ENCODE results near the gene ENTPD2. TPM values are rescaled to one million over a fixed set of nuclear protein-coding genes. Genes with fewer than 3 reads are reported as not detected.

Gene ENTPD2
- total RNA-seq, 1 donor from 2014 or later, result 0.19 TPM

DNA sequence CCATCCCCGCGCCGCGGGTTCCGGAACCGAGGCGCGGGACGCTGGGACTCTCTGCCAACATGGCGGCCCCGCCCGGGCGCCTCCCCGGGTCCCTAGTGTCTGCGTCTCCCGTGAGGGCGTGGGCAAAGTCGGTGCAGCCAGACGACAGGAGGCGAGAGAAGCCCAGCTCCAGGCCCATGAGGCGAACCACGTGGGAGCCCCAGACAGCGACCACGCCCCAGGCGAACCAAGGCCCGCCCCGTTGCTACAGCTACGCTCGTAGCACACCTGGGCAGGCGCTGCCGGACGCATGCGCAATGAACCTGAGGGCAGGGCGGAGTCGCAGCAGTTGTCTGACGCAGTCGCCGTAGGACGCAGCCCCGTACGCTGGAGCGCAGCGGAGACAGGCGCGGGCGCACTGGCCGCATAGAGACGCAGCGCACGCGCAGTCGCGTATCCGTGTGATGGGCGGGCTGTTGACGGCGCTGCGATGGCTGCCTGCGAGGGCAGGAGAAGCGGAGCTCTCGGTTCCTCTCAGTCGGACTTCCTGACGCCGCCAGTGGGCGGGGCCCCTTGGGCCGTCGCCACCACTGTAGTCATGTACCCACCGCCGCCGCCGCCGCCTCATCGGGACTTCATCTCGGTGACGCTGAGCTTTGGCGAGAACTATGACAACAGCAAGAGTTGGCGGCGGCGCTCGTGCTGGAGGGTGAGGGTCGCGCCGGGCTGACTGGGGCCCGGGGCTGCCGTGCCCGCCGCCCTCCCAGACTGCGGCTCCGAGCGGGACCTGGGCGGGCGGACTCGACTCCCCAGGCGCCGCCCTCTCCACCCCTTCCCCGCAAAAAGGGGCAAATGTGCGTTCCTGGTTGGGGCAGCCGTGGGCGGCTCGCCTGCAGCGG, 32.9 kb upstream of the ENTPD2 start, which contains the start of gene MAN1B1:
MAN1B1 (plus strand) TSS at position 455 of the 878 bp plus-strand sequence; CDS start at position 470, 15 bp downstream.
- Mint-ChIP-seq H3K4me1 (ENCODE audit: low read depth) (peaks cover 11% of the 10 kb centered on the region), H3K4me3 (ENCODE audit: low read depth) (peak within 1 kb of the TSS; percentile 81), H3K27me3 (peaks cover 18% of the 10 kb centered on the region), H3K27ac (peak within 1 kb of the TSS; percentile 88), H3K36me3 (ENCODE audit: insufficient read depth) (no peaks in the 10 kb centered on the region), H3K9me3 (ENCODE audit: low read depth) (no peaks in the 10 kb centered on the region)
- TF ChIP-seq, protein P1, sequence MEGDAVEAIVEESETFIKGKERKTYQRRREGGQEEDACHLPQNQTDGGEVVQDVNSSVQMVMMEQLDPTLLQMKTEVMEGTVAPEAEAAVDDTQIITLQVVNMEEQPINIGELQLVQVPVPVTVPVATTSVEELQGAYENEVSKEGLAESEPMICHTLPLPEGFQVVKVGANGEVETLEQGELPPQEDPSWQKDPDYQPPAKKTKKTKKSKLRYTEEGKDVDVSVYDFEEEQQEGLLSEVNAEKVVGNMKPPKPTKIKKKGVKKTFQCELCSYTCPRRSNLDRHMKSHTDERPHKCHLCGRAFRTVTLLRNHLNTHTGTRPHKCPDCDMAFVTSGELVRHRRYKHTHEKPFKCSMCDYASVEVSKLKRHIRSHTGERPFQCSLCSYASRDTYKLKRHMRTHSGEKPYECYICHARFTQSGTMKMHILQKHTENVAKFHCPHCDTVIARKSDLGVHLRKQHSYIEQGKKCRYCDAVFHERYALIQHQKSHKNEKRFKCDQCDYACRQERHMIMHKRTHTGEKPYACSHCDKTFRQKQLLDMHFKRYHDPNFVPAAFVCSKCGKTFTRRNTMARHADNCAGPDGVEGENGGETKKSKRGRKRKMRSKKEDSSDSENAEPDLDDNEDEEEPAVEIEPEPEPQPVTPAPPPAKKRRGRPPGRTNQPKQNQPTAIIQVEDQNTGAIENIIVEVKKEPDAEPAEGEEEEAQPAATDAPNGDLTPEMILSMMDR (IDR thresholded peaks at IDR 0.05; ENCODE audit: unreplicated experiment), result no peak
- peak; percentile 98 for DNase-seq (ENCODE audit: low spot score, unreplicated experiment)

DNA sequence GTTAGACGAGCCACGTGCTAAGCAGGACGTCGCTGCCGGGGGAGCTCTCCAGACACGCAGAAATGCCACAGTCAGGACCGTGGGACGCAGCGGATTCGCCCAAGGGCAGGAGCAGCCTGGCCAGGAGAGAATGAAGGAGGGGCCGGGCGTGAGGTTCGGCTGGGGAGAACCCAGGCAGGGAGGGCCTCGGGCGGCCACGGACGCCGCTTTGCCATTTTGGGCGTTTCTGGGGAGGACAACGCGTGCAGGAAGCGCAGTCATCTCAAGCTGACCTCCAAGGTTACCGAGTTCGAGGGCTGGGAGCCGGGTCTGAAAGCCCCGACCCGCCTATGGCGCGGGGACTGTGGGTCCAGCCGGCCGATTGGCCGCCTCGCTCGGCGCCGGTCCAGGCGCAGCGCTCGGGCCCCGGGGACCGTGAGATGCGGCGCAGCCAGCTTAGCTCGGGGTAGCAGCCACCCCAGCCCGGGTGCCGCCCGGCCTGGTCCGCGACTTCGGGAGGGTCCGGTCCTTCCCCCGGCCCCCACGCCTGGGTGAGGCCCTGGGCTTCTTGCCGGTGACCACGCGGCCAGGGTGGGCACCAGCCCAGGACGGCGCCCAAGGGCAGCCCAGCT, 32.2 kb upstream of the ENTPD2 start:
- Mint-ChIP-seq H3K4me1 (ENCODE audit: low read depth) (peaks cover 11% of the 10 kb centered on the region), H3K27ac (no peak overlapping the region), H3K4me3 (ENCODE audit: low read depth) (peak overlapping the region; percentile 75), H3K9me3 (ENCODE audit: low read depth) (no peaks in the 10 kb centered on the region), H3K27me3 (peaks cover 21% of the 10 kb centered on the region), H3K36me3 (ENCODE audit: insufficient read depth) (no peaks in the 10 kb centered on the region)
- TF ChIP-seq, protein P1 (IDR thresholded peaks at IDR 0.05; ENCODE audit: unreplicated experiment), result no peak
- no peak for DNase-seq (ENCODE audit: low spot score, unreplicated experiment)

DNA sequence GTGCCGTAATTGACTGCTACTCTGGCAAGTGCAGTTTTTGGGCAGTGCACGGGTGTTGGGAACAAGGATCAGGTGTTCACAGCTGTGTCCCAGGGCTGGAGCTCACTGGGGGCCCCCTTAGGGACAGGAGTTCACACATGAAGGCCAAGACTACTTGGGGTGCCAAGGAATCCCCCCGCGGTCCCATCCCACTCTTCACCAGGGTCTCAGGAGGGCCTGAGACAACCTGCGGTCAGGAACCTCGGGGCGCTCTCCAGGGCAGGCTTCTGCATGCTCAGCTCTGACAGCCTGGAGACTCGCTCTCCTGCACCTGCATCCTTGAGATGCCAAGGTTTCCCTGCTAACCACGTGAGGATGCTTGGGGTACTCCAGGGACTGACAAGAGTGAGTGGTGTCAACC, 30.7 kb upstream of the ENTPD2 start:
- TF ChIP-seq, protein P1 (IDR thresholded peaks at IDR 0.05; ENCODE audit: unreplicated experiment), result no peak
- no peak overlapping the region for H3K27ac Mint-ChIP-seq
- H3K9me3 Mint-ChIP-seq (ENCODE audit: low read depth), result no peaks in the 10 kb centered on the region
- H3K4me1 Mint-ChIP-seq (ENCODE audit: low read depth), result peaks cover 11% of the 10 kb centered on the region
- DNase-seq (ENCODE audit: low spot score, unreplicated experiment), result no peak
- no peak overlapping the region for H3K4me3 Mint-ChIP-seq (ENCODE audit: low read depth)
- no peaks in the 10 kb centered on the region for H3K36me3 Mint-ChIP-seq (ENCODE audit: insufficient read depth)
- H3K27me3 Mint-ChIP-seq, result peaks cover 28% of the 10 kb centered on the region

DNA sequence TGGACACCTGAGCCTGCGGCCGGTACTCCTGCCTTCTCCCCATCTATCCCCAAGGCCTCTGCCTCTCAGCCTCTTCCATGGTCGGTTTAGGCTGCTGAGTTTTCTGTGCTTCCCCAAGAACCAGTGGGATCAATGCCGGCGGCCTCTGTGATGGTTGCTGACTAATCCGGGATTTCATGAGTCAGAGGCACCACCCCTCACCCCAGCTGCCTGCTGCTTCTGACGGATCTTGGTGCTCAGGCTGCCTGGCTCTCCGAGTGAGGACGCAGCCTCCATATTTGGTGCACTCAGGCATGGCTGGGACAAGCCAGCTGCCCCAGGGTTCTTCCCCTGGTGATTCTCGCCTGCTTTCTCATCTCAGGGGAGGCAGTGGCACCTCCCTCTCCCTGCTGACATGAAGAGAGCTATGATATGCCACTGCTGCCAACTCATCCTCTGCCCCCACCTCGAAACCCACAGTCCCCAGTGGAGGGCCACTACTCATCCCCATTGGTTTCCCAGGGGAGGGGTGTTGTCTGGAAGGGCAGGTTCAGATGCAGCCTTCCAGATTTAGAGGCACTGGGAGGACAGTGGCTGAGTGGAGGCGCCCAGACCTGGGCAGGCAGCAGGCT, 29.6 kb upstream of the ENTPD2 start:
- Mint-ChIP-seq H3K4me1 (ENCODE audit: low read depth) (peaks cover 11% of the 10 kb centered on the region), H3K4me3 (ENCODE audit: low read depth) (no peak overlapping the region), H3K9me3 (ENCODE audit: low read depth) (no peaks in the 10 kb centered on the region), H3K36me3 (ENCODE audit: insufficient read depth) (no peaks in the 10 kb centered on the region), H3K27me3 (peaks cover 36% of the 10 kb centered on the region), H3K27ac (no peak overlapping the region)
- TF ChIP-seq, protein P1 (IDR thresholded peaks at IDR 0.05; ENCODE audit: unreplicated experiment), result no peak
- no peak for DNase-seq (ENCODE audit: low spot score, unreplicated experiment)

DNA sequence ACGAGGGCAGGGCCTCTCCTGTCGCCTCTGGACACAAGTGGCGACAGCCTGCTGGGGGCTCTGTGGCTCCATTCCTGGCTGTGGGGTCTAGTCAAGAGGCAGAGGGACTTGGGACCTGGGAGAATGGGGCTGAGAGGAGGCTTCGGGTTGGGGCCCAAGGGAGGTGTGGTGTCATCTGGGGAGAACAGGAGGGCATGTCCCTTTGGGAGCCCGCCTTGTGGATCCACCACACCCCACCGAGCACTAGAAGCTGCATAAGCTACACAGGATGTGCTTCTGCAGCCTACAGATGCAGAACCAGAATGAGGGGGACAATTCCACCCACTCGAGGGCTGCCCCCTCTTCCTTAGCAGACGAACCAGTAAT, 29.0 kb upstream of the ENTPD2 start:
- Mint-ChIP-seq H3K4me3 (ENCODE audit: low read depth) (no peak overlapping the region), H3K27me3 (peaks cover 39% of the 10 kb centered on the region), H3K9me3 (ENCODE audit: low read depth) (no peaks in the 10 kb centered on the region), H3K4me1 (ENCODE audit: low read depth) (peaks cover 8% of the 10 kb centered on the region), H3K36me3 (ENCODE audit: insufficient read depth) (no peaks in the 10 kb centered on the region), H3K27ac (no peak overlapping the region)
- TF ChIP-seq, protein P1 (IDR thresholded peaks at IDR 0.05; ENCODE audit: unreplicated experiment), result no peak
- no peak for DNase-seq (ENCODE audit: low spot score, unreplicated experiment)

Measured in progenitor cell of endocrine pancreas (in vitro differentiated cells).